Tibial nerve (tissue), 4 donors: ENCODE measurements around the gene SCYGR1.

Source experiments
- CTCF ChIP-seq, 5 experiments: fragments of 200-600 bp in 3 of 5; fragments of 450-650 bp in 2 of 5; sonication (generic) in 3 of 5; IDR thresholded peaks; one replicate each; pipeline ENCODE4 v1.5.1; 2016 to 2019; ENCODE audit warnings: antibody characterized with exemption in 5 of 5, mild to moderate bottlenecking in 3 of 5, moderate library complexity in 2 of 5
- EP300 ChIP-seq, 2 donors: sonication (generic); formaldehyde crosslinking; IDR thresholded peaks; one replicate each; pipeline ENCODE4 v1.6.1; 2017; ENCODE audit warnings: antibody characterized with exemption in 2 of 2, mild to moderate bottlenecking in 1 of 2
- POLR2A ChIP-seq, 2 donors: fragments of 450-650 bp; IDR thresholded peaks; one replicate each; pipeline ENCODE4 v1.6.1; 2017; ENCODE audit warnings: antibody characterized with exemption in 2 of 2, mild to moderate bottlenecking in 2 of 2, moderate library complexity in 2 of 2

GRCh38 chr2:227376656-227377396 is 10.9 kb downstream of the SCYGR1 start:
- TF ChIP-seq POLR2A (IDR thresholded peaks at IDR 0.05) (no peak), CTCF (IDR thresholded peaks at IDR 0.05) (no peak), EP300 (IDR thresholded peaks at IDR 0.05) (no peak)
